HCT116 (cell line): ENCODE measurements around the gene ZNF430. TPM values are rescaled to one million over a fixed set of nuclear protein-coding genes. Genes with fewer than 3 reads are reported as not detected.
A peak's percentile ranks its signal among the peaks of the same experiment; 100 is the strongest.

Experiments
- ATAC-seq: fragments of 200-7000 bp; cut with Tn5 transposase; 2 replicates; pipeline ENCODE4 v1.9.1; 2020; ENCODE audit warnings: mild to moderate bottlenecking, moderate library complexity
- BruUV-seq: library from RNA; stranded (reverse); fragments of 400-500 nt; replicated peaks from 2 replicates; lab custom pipeline; 2021; lab: Mats Ljungman, UMichigan
- CTCF ChIA-PET: fragments of 300-600 bp; sonication (Branson Sonifier 250); formaldehyde crosslinking; loops from one replicate; lab custom pipeline; 2021; ENCODE audit warnings: antibody characterized with exemption; lab: Charles Lee
- POLR2A ChIA-PET: fragments of 300-600, 350-600 bp; sonication (Branson Sonifier 250); formaldehyde crosslinking; loops from one replicate; lab custom pipeline; 2021; ENCODE audit warnings: antibody characterized with exemption; lab: Charles Lee
- RAD21 ChIA-PET, 2 experiments: fragments of 300-600 bp; sonication (Branson Sonifier 250); formaldehyde crosslinking; loops; one replicate each; lab custom pipeline; 2023; ENCODE audit warnings: low total read pairs in 2 of 2; ENCODE audit not compliant: uncharacterized antibody in 2 of 2, unreplicated experiment in 2 of 2, low non-redundant PET in 1 of 2; lab: Charles Lee
- DNase-seq: peaks from one replicate; pipeline ENCODE4 v3.0.0-alpha.2; 2010; ENCODE audit warnings: low read depth, low spot score
- H2AFZ ChIP-seq: fragments of 200-600 bp; shearing (Covaris generic), sonication (generic); 2 replicates; pipeline ENCODE4 v1.6.1; 2017; ENCODE audit warnings: low read depth, mixed run types, mixed read lengths, antibody characterized with exemption, low read length; ENCODE audit not compliant: poor library complexity, severe bottlenecking
- H3K27ac ChIP-seq: 2 replicates; pipeline ENCODE4 v1.5.1; 2012; ENCODE audit warnings: low read depth, low read length
- H3K27me3 ChIP-seq: fragments of 200-600 bp; sonication (generic); 2 replicates; pipeline ENCODE4 v1.6.1; 2016; ENCODE audit warnings: mixed run types, low read length, mixed read lengths; ENCODE audit not compliant: insufficient read depth
- H3K36me3 ChIP-seq, 2 experiments: fragments of 200-500 bp in 1 of 2; fragments of 200-600 bp in 1 of 2; sonication (Bioruptor generic) in 1 of 2; sonication (generic) in 1 of 2; 2 replicates each; pipeline versions ENCODE4 v1.5.1 to v1.6.1; 2014 to 2016; ENCODE audit warnings: low read length in 2 of 2, inconsistent platforms in 1 of 2, mixed read lengths in 1 of 2, mixed run types in 1 of 2; ENCODE audit not compliant: insufficient read depth in 2 of 2, control insufficient read depth in 1 of 2
- H3K4me1 ChIP-seq, 2 experiments: fragments of 200-600 bp in 1 of 2; sonication (generic) in 1 of 2; 2 replicates each; pipeline versions ENCODE4 v1.5.1 to v1.6.1; 2012 to 2017; ENCODE audit warnings: low read length in 2 of 2, inconsistent platforms in 1 of 2, mild to moderate bottlenecking in 1 of 2, mixed read lengths in 1 of 2, mixed run types in 1 of 2, moderate library complexity in 1 of 2; ENCODE audit not compliant: insufficient read depth in 2 of 2, control insufficient read depth in 1 of 2
- H3K4me2 ChIP-seq: fragments of 200-600 bp; sonication (generic); 2 replicates; pipeline ENCODE4 v1.6.1; 2017; ENCODE audit warnings: mixed run types, low read length, mixed read lengths
- H3K4me3 ChIP-seq, 2 experiments: fragments of 200-600 bp in 1 of 2; sonication (generic) in 1 of 2; replicated peaks in 1 of 2; 2 replicates each; pipeline ENCODE4 v1.5.1; 2011 to 2016; ENCODE audit warnings: low read length in 2 of 2, control low read depth in 1 of 2, low read depth in 1 of 2, mild to moderate bottlenecking in 1 of 2, mixed read lengths in 1 of 2, mixed run types in 1 of 2
- H3K79me2 ChIP-seq: fragments of 200-600 bp; sonication (generic); 2 replicates; pipeline ENCODE4 v1.6.1; 2017; ENCODE audit warnings: mild to moderate bottlenecking, mixed run types, low read length, moderate library complexity, mixed read lengths; ENCODE audit not compliant: insufficient read depth
- H3K9ac ChIP-seq: fragments of 200-600 bp; sonication (generic); 2 replicates; pipeline ENCODE4 v1.6.1; 2016; ENCODE audit warnings: low read length, mixed read lengths
- H3K9me2 ChIP-seq: fragments of 200-600 bp; sonication (generic), shearing (Covaris generic); 2 replicates; pipeline ENCODE4 v1.6.1; 2017; ENCODE audit warnings: mixed run types, mild to moderate bottlenecking, moderate library complexity; ENCODE audit not compliant: insufficient read depth
- H3K9me3 ChIP-seq, 2 experiments: fragments of 200-500 bp in 1 of 2; fragments of 200-600 bp in 1 of 2; sonication (Bioruptor generic) in 1 of 2; sonication (generic) in 1 of 2; 2 replicates each; pipeline ENCODE4 v1.6.1; 2014 to 2017; ENCODE audit warnings: low read length in 2 of 2, mixed read lengths in 2 of 2, inconsistent platforms in 1 of 2, low read depth in 1 of 2, mild to moderate bottlenecking in 1 of 2, mixed run types in 1 of 2, moderate library complexity in 1 of 2; ENCODE audit not compliant: control insufficient read depth in 1 of 2, insufficient read depth in 1 of 2
- H4K20me1 ChIP-seq: fragments of 200-600 bp; sonication (generic), shearing (Covaris generic); 2 replicates; pipeline ENCODE4 v1.6.1; 2017; ENCODE audit warnings: mixed run types, mild to moderate bottlenecking, moderate library complexity; ENCODE audit not compliant: insufficient read depth
- CBX3 ChIP-seq: IDR thresholded peaks from 2 replicates; pipeline ENCODE4 v1.6.1; 2012; ENCODE audit warnings: low read depth
- ELF1 ChIP-seq: IDR thresholded peaks from 2 replicates; pipeline ENCODE4 v1.6.1; 2012; ENCODE audit warnings: low read depth, borderline replicate concordance
- EZH2 ChIP-seq: fragments of 200-600 bp; sonication (generic); IDR thresholded peaks from 2 replicates; pipeline ENCODE4 v1.6.1; 2017; ENCODE audit warnings: antibody characterized with exemption, mixed run types
- FOSL1 ChIP-seq: IDR thresholded peaks from 2 replicates; pipeline ENCODE4 v1.6.1; 2012; ENCODE audit warnings: low read depth
- POLR2A ChIP-seq: IDR thresholded peaks from 2 replicates; pipeline ENCODE4 v1.7.0; 2011; ENCODE audit warnings: borderline replicate concordance; ENCODE audit not compliant: insufficient read depth, insufficient read length; ENCODE audit errors: extremely low read depth
- POLR2AphosphoS5 ChIP-seq: IDR thresholded peaks from 2 replicates; pipeline ENCODE4 v1.6.1; 2011; ENCODE audit warnings: mild to moderate bottlenecking, low read depth, low read length, moderate library complexity
- RAD21 ChIP-seq: IDR thresholded peaks from 2 replicates; pipeline ENCODE4 v1.6.1; 2012; ENCODE audit warnings: low read depth, mild to moderate bottlenecking
- SIN3A ChIP-seq: IDR thresholded peaks from 2 replicates; pipeline ENCODE4 v1.6.1; 2012; ENCODE audit warnings: low read depth
- TCF7L2 ChIP-seq: IDR thresholded peaks from 2 replicates; pipeline ENCODE4 v1.7.0; 2011; ENCODE audit warnings: borderline replicate concordance, inconsistent platforms; ENCODE audit not compliant: insufficient read depth, insufficient read length; ENCODE audit errors: extremely low read depth
- ZFX ChIP-seq: fragments of 450-650 bp; IDR thresholded peaks from 2 replicates; pipeline ENCODE4 v1.6.1; 2017
- ZNF274 ChIP-seq: fragments of 200-500 bp; sonication (Bioruptor generic); IDR thresholded peaks from 2 replicates; pipeline ENCODE4 v1.6.1; 2014; ENCODE audit warnings: mild to moderate bottlenecking, low read depth, low read length, inconsistent platforms
- intact Hi-C: fragments of 100-400 bp; cut with micrococcal nuclease; formaldehyde crosslinking; loops from 2 replicates; pipeline ENCODE4 v1.10.0; 2022
- total RNA-seq: library from RNA; stranded (reverse); gene quantifications from one replicate; pipeline ENCODE4 v1.2.1, GENCODE V29; 2021; ENCODE audit not compliant: unreplicated experiment
- TF ChIP-seq, protein P1 (sequence below), 3 experiments: fragments of 200-600 bp in 1 of 3; sonication (generic) in 1 of 3; IDR thresholded peaks in 2 of 3; conservative IDR thresholded peaks in 1 of 3; 2 replicates each; pipeline ENCODE4 v1.5.1; 2012 to 2017; ENCODE audit warnings: low read depth in 2 of 3, low read length in 2 of 3, antibody characterized with exemption in 1 of 3, borderline replicate concordance in 1 of 3, control low read depth in 1 of 3, mild to moderate bottlenecking in 1 of 3, mixed read lengths in 1 of 3, mixed run types in 1 of 3, moderate library complexity in 1 of 3; ENCODE audit not compliant: insufficient read depth in 1 of 3
- TF ChIP-seq, protein P2 (sequence below): IDR thresholded peaks from 2 replicates; pipeline ENCODE4 v1.6.1; 2012; ENCODE audit warnings: low read depth
- TF ChIP-seq, protein P3 (sequence below): IDR thresholded peaks from 2 replicates; pipeline ENCODE4 v1.6.1; 2012

ZNF430 gene
- total RNA-seq, 1 experiment from 2014 or later = 8.4 TPM

DNA sequence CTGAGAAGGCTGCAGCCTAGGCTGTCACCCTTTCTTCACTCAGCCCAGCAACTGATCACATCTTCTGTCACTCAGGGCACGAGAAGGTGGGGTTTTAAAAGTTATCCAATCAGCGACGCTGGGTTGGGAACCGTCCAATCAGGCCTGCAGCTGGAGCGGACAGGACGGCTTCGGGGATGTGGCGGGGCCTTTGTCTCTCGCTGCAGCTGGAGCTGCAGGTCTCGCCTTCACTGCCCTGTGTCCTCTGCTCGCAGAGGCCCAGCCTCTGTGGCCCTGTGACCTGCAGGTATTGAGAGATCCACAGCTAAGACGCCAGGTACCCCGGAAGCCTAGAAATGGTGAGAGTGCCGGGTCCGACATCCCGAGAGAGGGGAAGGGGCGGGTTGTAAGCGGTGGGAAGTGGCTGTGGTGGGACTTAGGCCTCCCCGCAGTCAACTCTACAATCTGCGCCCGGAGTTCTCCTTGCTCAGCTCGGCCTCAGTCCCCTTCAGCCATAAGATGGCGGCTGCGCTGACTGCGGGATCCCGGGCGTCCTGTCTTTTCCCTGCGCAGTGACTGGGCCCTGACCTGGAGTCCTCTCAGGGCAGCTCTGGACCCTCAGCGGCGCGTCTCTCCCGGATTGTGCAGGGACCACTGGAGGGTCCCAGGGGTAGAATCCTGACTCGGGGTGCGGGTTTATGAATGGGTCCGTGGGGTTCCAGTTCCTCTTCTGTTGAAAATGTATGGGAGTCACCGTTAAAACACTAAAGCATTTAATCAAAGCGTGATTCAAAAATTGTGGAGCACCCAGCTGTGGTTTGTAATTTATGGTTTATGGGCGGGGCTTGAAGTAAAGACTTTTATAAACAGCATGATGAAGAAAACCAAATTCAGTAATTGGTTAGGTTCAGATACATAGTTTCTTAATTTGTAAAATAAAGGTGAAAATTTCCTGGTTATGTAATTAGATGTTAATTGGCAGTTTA lies 61.8 kb downstream of the ZNF430 start, which contains the start of gene ZNF714 (continued):
- TF ChIP-seq, protein P1, sequence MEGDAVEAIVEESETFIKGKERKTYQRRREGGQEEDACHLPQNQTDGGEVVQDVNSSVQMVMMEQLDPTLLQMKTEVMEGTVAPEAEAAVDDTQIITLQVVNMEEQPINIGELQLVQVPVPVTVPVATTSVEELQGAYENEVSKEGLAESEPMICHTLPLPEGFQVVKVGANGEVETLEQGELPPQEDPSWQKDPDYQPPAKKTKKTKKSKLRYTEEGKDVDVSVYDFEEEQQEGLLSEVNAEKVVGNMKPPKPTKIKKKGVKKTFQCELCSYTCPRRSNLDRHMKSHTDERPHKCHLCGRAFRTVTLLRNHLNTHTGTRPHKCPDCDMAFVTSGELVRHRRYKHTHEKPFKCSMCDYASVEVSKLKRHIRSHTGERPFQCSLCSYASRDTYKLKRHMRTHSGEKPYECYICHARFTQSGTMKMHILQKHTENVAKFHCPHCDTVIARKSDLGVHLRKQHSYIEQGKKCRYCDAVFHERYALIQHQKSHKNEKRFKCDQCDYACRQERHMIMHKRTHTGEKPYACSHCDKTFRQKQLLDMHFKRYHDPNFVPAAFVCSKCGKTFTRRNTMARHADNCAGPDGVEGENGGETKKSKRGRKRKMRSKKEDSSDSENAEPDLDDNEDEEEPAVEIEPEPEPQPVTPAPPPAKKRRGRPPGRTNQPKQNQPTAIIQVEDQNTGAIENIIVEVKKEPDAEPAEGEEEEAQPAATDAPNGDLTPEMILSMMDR (IDR thresholded peaks at IDR 0.05 in 2 of 3, conservative IDR thresholded peaks at IDR 0.05 in 1 of 3; ENCODE audit: borderline replicate concordance in 1 of 3, insufficient read depth in 1 of 3, low read depth in 2 of 3, low read length in 2 of 3) = no peak
- TF ChIP-seq SIN3A = peak; percentile 60; the same call in 1 of the 2 replicates
- TF ChIP-seq POLR2A = peak; percentile 71
- TF ChIP-seq TCF7L2 = peak; percentile 62
- TF ChIP-seq ELF1 = no peak
- TF ChIP-seq RAD21 = no peak; the same call in 1 of the 2 replicates
- peak; percentile 52 for TF ChIP-seq ZFX

DNA sequence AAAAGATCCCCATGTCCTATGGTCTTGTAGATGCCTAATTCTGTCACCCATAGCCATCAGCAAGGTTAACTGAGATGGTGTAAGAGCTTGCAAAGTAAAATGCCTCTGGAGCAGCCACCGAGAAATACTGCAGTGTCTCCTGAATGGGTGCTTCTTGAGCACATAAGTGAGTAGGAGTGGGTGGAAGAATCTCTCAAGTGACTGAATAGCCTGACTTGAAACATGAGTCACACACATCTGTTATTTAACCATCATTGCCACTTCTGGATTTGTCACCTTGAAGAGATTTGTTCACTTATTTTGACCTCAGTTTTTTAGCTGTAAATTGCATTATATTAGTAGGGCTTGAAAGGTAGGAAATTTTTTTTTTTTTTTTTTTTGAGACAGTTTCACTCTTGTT lies 63.9 kb downstream of the ZNF430 start:
- no peak overlapping the region for H3K27ac ChIP-seq
- ChIA-PET CTCF (no interaction called here), RAD21 (no interaction called here), POLR2A (interaction anchor here (1.0 kb wide), 1 partner anchor 8 kb away, joined by 3 read pairs; no protein-coding TSS in a partner anchor)
- no peaks in the 10 kb centered on the region for H3K9me2 ChIP-seq
- intact Hi-C loops = loop anchor here (5.0 kb wide), 1 partner anchor 62 kb away; the partner anchor contains the start of gene ZNF430
- no peak overlapping the region for H3K4me3 ChIP-seq
- BruUV-seq = no TSS peak
- peaks cover 23% of the 10 kb centered on the region for H3K79me2 ChIP-seq
- H2AFZ ChIP-seq = no peak overlapping the region
- no peaks in the 10 kb centered on the region for H4K20me1 ChIP-seq
- H3K9ac ChIP-seq = no peak overlapping the region
- peaks cover 3 to 7% of the 10 kb centered on the region in 2 experiments; a peak in 1 of 4 replicates for H3K36me3 ChIP-seq
- peak overlapping the region; percentile 20; the same call in 1 of the 2 replicates for H3K4me2 ChIP-seq
- no peaks in the 10 kb centered on the region for H3K9me3 ChIP-seq
- no peak for ATAC-seq
- no peaks in the 10 kb centered on the region for H3K27me3 ChIP-seq
- peaks cover 5 to 17% of the 10 kb centered on the region in 2 experiments; a peak in 3 of 4 replicates for H3K4me1 ChIP-seq
- DNase-seq = no peak
- no peak for TF ChIP-seq TCF7L2
- TF ChIP-seq POLR2A = no peak
- TF ChIP-seq ZNF274 = no peak
- TF ChIP-seq, protein P1 (IDR thresholded peaks at IDR 0.05 in 2 of 3, conservative IDR thresholded peaks at IDR 0.05 in 1 of 3; ENCODE audit: borderline replicate concordance in 1 of 3, insufficient read depth in 1 of 3, low read depth in 2 of 3, low read length in 2 of 3) = no peak
- no peak for TF ChIP-seq POLR2AphosphoS5
- no peak for TF ChIP-seq CBX3
- TF ChIP-seq, protein P2, sequence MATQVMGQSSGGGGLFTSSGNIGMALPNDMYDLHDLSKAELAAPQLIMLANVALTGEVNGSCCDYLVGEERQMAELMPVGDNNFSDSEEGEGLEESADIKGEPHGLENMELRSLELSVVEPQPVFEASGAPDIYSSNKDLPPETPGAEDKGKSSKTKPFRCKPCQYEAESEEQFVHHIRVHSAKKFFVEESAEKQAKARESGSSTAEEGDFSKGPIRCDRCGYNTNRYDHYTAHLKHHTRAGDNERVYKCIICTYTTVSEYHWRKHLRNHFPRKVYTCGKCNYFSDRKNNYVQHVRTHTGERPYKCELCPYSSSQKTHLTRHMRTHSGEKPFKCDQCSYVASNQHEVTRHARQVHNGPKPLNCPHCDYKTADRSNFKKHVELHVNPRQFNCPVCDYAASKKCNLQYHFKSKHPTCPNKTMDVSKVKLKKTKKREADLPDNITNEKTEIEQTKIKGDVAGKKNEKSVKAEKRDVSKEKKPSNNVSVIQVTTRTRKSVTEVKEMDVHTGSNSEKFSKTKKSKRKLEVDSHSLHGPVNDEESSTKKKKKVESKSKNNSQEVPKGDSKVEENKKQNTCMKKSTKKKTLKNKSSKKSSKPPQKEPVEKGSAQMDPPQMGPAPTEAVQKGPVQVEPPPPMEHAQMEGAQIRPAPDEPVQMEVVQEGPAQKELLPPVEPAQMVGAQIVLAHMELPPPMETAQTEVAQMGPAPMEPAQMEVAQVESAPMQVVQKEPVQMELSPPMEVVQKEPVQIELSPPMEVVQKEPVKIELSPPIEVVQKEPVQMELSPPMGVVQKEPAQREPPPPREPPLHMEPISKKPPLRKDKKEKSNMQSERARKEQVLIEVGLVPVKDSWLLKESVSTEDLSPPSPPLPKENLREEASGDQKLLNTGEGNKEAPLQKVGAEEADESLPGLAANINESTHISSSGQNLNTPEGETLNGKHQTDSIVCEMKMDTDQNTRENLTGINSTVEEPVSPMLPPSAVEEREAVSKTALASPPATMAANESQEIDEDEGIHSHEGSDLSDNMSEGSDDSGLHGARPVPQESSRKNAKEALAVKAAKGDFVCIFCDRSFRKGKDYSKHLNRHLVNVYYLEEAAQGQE = no peak
- no peak for TF ChIP-seq ZFX
- TF ChIP-seq, protein P3, sequence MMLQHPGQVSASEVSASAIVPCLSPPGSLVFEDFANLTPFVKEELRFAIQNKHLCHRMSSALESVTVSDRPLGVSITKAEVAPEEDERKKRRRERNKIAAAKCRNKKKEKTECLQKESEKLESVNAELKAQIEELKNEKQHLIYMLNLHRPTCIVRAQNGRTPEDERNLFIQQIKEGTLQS = no peak
- TF ChIP-seq EZH2 = no peak
- no peak for TF ChIP-seq FOSL1
